ENCODE data around the gene CEBPZ. TPM values are rescaled to one million over a fixed set of nuclear protein-coding genes. Genes with fewer than 3 reads are reported as not detected.

Gene CEBPZ
- total and polyA plus RNA-seq, 2 donors (not counting 1 experiment from before 2014, with no cell fraction given): 19.9 to 48.9 TPM

- no peak overlapping the region for H3K4me2 ChIP-seq (ENCODE audit: extremely low read depth, insufficient read depth, low read length)
- no peaks in the 10 kb centered on the region for H3K27me3 ChIP-seq (ENCODE audit: control insufficient read depth, insufficient read depth, low read length)
- H3K9ac ChIP-seq (ENCODE audit: insufficient read depth, low read length): no peak overlapping the region
- no peaks in the 10 kb centered on the region for H3K9me3 ChIP-seq (ENCODE audit: control insufficient read depth, insufficient read depth, low read depth, low read length)
- peak in 1 of 2 donors; percentile 20 for DNase-seq (ENCODE audit: low read depth in 2 of 2)
- H3K4me3 ChIP-seq (replicated peaks in 1 of 4; ENCODE audit: control extremely low read depth in 1 of 4, insufficient read depth in 1 of 4, low read depth in 3 of 4, low read length in 4 of 4): no peak overlapping the region
- H3K36me3 ChIP-seq (ENCODE audit: control insufficient read depth, insufficient read depth, low read length): peaks cover 7% of the 10 kb centered on the region
- TF ChIP-seq CTCF (conservative IDR thresholded peaks at IDR 0.05 in 1 of 2, IDR thresholded peaks at IDR 0.05 in 1 of 2; ENCODE audit: low read depth in 1 of 2, low read length in 2 of 2) (no peak), EZH2 (IDR thresholded peaks at IDR 0.05; ENCODE audit: low read length, missing control alignments) (no peak)
- no peak overlapping the region for H3K27ac ChIP-seq (ENCODE audit: insufficient read depth, low read length)
- H2AFZ ChIP-seq (ENCODE audit: low read length): no peak overlapping the region
- no peaks in the 10 kb centered on the region for H3K4me1 ChIP-seq (ENCODE audit: control insufficient read depth, extremely low read depth, insufficient read depth, low read length)
- H3K79me2 ChIP-seq (ENCODE audit: control insufficient read depth, insufficient read depth, low read length): no peaks in the 10 kb centered on the region
- no peaks in the 10 kb centered on the region for H4K20me1 ChIP-seq (ENCODE audit: control insufficient read depth, extremely low read depth, insufficient read depth, low read length)
Observed at GRCh38 chr2:37250869-37251740, 19.7 kb upstream of the CEBPZ start.

GRCh38 chr2:37246205-37246604 lies 14.8 kb upstream of the CEBPZ start:
- TF ChIP-seq EZH2 (IDR thresholded peaks at IDR 0.05; ENCODE audit: low read length, missing control alignments): no peak
- Histone ChIP-seq H4K20me1 (ENCODE audit: control insufficient read depth, extremely low read depth, insufficient read depth, low read length) (no peaks in the 10 kb centered on the region), H3K27me3 (ENCODE audit: control insufficient read depth, insufficient read depth, low read length) (no peaks in the 10 kb centered on the region), H3K27ac (ENCODE audit: insufficient read depth, low read length) (no peak overlapping the region), H3K9me3 (ENCODE audit: control insufficient read depth, insufficient read depth, low read depth, low read length) (no peaks in the 10 kb centered on the region), H3K36me3 (ENCODE audit: control insufficient read depth, insufficient read depth, low read length) (peaks cover 4% of the 10 kb centered on the region), H3K4me2 (ENCODE audit: extremely low read depth, insufficient read depth, low read length) (no peak overlapping the region), H3K9ac (ENCODE audit: insufficient read depth, low read length) (no peak overlapping the region), H3K4me3 (replicated peaks in 1 of 4; ENCODE audit: control extremely low read depth in 1 of 4, insufficient read depth in 1 of 4, low read depth in 3 of 4, low read length in 4 of 4) (no peak overlapping the region), H3K79me2 (ENCODE audit: control insufficient read depth, insufficient read depth, low read length) (no peaks in the 10 kb centered on the region), H2AFZ (ENCODE audit: low read length) (no peak overlapping the region), H3K4me1 (ENCODE audit: control insufficient read depth, extremely low read depth, insufficient read depth, low read length) (no peaks in the 10 kb centered on the region)
- no peak for DNase-seq (ENCODE audit: low read depth in 2 of 2)

GRCh38 chr2:37244755-37245154 lies 13.4 kb upstream of the CEBPZ start:
- no peaks in the 10 kb centered on the region for H3K27me3 ChIP-seq (ENCODE audit: control insufficient read depth, insufficient read depth, low read length)
- no peak overlapping the region for H2AFZ ChIP-seq (ENCODE audit: low read length)
- no peak for TF ChIP-seq EZH2 (IDR thresholded peaks at IDR 0.05; ENCODE audit: low read length, missing control alignments)
- TF ChIP-seq CTCF (conservative IDR thresholded peaks at IDR 0.05 in 1 of 2, IDR thresholded peaks at IDR 0.05 in 1 of 2; ENCODE audit: low read depth in 1 of 2, low read length in 2 of 2): no peak
- no peaks in the 10 kb centered on the region for H3K9me3 ChIP-seq (ENCODE audit: control insufficient read depth, insufficient read depth, low read depth, low read length)
- no peaks in the 10 kb centered on the region for H3K4me1 ChIP-seq (ENCODE audit: control insufficient read depth, extremely low read depth, insufficient read depth, low read length)
- peaks cover 6% of the 10 kb centered on the region for H3K36me3 ChIP-seq (ENCODE audit: control insufficient read depth, insufficient read depth, low read length)
- H3K4me2 ChIP-seq (ENCODE audit: extremely low read depth, insufficient read depth, low read length): no peak overlapping the region
- no peak for DNase-seq (ENCODE audit: low read depth in 2 of 2)
- H3K9ac ChIP-seq (ENCODE audit: insufficient read depth, low read length): no peak overlapping the region
- H4K20me1 ChIP-seq (ENCODE audit: control insufficient read depth, extremely low read depth, insufficient read depth, low read length): no peaks in the 10 kb centered on the region
- H3K4me3 ChIP-seq (replicated peaks in 1 of 4; ENCODE audit: control extremely low read depth in 1 of 4, insufficient read depth in 1 of 4, low read depth in 3 of 4, low read length in 4 of 4): no peak overlapping the region
- H3K27ac ChIP-seq (ENCODE audit: insufficient read depth, low read length): no peak overlapping the region
- no peaks in the 10 kb centered on the region for H3K79me2 ChIP-seq (ENCODE audit: control insufficient read depth, insufficient read depth, low read length)
